Right lobe of liver (tissue), 6 donors: ENCODE measurements around the gene IVD. TPM values are rescaled to one million over a fixed set of nuclear protein-coding genes. Genes with fewer than 3 reads are reported as not detected.

ENCODE experiments used
- ATAC-seq, 4 donors: fragments of 200-7000 bp; cut with Tn5 transposase; one replicate each; pipeline ENCODE4 v1.9.1; 2020; ENCODE audit warnings: mild to moderate bottlenecking in 4 of 4, moderate library complexity in 4 of 4
- DNase-seq, 3 donors: peaks; one replicate each; pipeline ENCODE4 v3.0.0-alpha.2; 2020
- H3K27ac ChIP-seq, 3 donors: fragments of 200-600 bp; one replicate each; pipeline ENCODE4 v1.8.0; 2022
- H3K27me3 ChIP-seq, 2 donors: fragments of 200-600 bp; one replicate each; pipeline ENCODE4 v1.8.0; 2022
- H3K36me3 ChIP-seq, 4 donors: fragments of 200-600 bp; sonication (generic) in 1 of 4; one replicate each; pipeline versions ENCODE4 v1.5.1 to v1.8.0; 2017 to 2022; ENCODE audit warnings: control low read depth in 1 of 4
- H3K4me1 ChIP-seq, 4 donors: fragments of 200-600 bp; sonication (generic) in 1 of 4; one replicate each; pipeline versions ENCODE4 v1.5.1 to v1.8.0; 2017 to 2022; ENCODE audit warnings: control low read depth in 1 of 4
- H3K4me3 ChIP-seq, 3 donors: fragments of 200-600 bp; one replicate each; pipeline ENCODE4 v1.8.0; 2022
- H3K9me3 ChIP-seq, 4 donors: fragments of 200-600 bp; sonication (generic) in 1 of 4; one replicate each; pipeline versions ENCODE4 v1.5.1 to v1.8.0; 2017 to 2022; ENCODE audit warnings: control low read depth in 1 of 4
- POLR2A ChIP-seq: fragments of 450-650 bp; IDR thresholded peaks from one replicate; pipeline ENCODE4 v1.6.1; 2017; ENCODE audit warnings: antibody characterized with exemption, mild to moderate bottlenecking
- WGBS: methylation state at CpG from one replicate; pipeline ENCODE4 v1.1.6; 2018; ENCODE audit warnings: low coverage, low lambda C conversion rate; ENCODE audit not compliant: insufficient coverage; ENCODE audit errors: missing lambda C conversion rate; 5-methylcytosine and 5-hydroxymethylcytosine counted together
- intact Hi-C, 2 donors: fragments of 100-400 bp; cut with DNase I; formaldehyde crosslinking; loops; one replicate each; pipeline versions ENCODE4 v1.11.2 to v1.14.1; 2022
- total RNA-seq, 6 experiments: library from RNA; depleted of rRNA in 2 of 6; stranded (reverse); fragments of >200 nt in 2 of 6; fragmentation: NEBNext Ultra II Directional in 3 of 6; extraction: Animal tissue kit (Norgen Biotek cat#: 25700) in 3 of 6; gene quantifications; one replicate each; pipeline versions ENCODE4 v1.1.0 to v1.2.4, GENCODE V29; 2016 to 2023
- TF ChIP-seq, protein P1 (sequence below), 4 donors: fragments of 200-600 bp in 3 of 4; fragments of 450-650 bp in 1 of 4; IDR thresholded peaks; one replicate each; pipeline versions ENCODE4 v1.5.1 to v1.8.0; 2016 to 2022; ENCODE audit warnings: antibody characterized with exemption in 4 of 4, mild to moderate bottlenecking in 2 of 4
- donor health status: DM: no; HTN: yes; CAD: no.
- donor health status: DM: no; HTN: no; CAD: no.
- donor health status: DM: no; HTN: no; CAD: no.
- donor health status: DM: no; HTN: yes; CAD: no.
- donor health status: DM: no; HTN: yes; CAD: no.

The IVD gene
- total RNA-seq, 6 experiments from 2014 or later: 89.7 to 231 (median 122) TPM

DNA sequence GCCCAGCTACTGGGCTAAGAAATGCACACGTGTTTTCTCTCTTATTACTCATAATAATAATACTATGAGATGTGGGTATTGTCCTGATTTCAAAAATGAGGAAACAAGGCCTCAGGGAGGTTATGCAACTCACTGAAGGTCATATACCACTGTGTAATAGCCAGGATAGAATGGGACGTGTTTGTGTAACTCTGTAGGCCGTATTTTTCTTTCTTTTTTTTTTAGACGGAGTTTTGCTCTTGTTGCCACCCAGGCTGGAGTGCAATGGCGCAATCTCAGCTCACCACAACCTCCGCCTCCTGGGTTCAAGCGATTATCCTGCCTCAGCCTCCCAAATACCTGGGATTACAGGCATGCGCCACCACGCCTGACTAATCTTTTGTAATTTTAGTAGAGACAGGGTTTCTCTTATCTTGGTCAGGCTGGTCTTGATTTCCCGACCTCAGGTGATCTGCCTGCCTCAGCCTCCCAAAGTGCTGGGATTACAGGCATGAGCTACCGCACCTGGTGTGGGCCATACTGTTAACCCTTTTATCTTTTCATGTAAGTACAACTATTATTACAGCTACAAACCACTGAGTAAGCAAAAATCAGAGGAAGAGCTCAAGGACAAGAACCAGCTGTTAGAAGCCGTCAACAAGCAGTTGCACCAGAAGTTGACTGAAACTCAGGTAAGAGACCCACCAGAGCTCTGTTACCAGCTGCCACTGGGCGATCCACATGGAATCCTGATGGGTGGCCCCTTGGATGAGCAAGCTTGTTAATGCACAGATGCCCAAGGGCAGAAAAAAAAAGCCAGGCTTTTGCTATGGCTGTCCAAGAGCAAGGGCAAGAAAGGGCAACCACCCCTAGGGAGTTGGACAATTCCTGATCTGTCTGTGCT lies 16.4 kb upstream of the IVD start:
- Histone ChIP-seq H3K27me3 (no peaks in the 10 kb centered on the region), H3K4me1 (peaks cover 0 to 50% (median 6%) of the 10 kb centered on the region in 4 donors), H3K9me3 (no peaks in the 10 kb centered on the region), H3K4me3 (no peak overlapping the region), H3K36me3 (peaks cover 0 to 31% (median 2%) of the 10 kb centered on the region in 4 donors), H3K27ac (peak overlapping the region in 2 of 3 donors; percentile 50 to 74)
- TF ChIP-seq, protein P1, sequence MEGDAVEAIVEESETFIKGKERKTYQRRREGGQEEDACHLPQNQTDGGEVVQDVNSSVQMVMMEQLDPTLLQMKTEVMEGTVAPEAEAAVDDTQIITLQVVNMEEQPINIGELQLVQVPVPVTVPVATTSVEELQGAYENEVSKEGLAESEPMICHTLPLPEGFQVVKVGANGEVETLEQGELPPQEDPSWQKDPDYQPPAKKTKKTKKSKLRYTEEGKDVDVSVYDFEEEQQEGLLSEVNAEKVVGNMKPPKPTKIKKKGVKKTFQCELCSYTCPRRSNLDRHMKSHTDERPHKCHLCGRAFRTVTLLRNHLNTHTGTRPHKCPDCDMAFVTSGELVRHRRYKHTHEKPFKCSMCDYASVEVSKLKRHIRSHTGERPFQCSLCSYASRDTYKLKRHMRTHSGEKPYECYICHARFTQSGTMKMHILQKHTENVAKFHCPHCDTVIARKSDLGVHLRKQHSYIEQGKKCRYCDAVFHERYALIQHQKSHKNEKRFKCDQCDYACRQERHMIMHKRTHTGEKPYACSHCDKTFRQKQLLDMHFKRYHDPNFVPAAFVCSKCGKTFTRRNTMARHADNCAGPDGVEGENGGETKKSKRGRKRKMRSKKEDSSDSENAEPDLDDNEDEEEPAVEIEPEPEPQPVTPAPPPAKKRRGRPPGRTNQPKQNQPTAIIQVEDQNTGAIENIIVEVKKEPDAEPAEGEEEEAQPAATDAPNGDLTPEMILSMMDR (IDR thresholded peaks at IDR 0.05): no peak
- TF ChIP-seq POLR2A: no peak
- WGBS: 34% methylated on average over 13 of the region's 13 CpGs
- peak; percentile 48 to 75 (median 67) for DNase-seq
- intact Hi-C loops: no loop called here
- peak; percentile 83 to 94 (median 89) for ATAC-seq

DNA sequence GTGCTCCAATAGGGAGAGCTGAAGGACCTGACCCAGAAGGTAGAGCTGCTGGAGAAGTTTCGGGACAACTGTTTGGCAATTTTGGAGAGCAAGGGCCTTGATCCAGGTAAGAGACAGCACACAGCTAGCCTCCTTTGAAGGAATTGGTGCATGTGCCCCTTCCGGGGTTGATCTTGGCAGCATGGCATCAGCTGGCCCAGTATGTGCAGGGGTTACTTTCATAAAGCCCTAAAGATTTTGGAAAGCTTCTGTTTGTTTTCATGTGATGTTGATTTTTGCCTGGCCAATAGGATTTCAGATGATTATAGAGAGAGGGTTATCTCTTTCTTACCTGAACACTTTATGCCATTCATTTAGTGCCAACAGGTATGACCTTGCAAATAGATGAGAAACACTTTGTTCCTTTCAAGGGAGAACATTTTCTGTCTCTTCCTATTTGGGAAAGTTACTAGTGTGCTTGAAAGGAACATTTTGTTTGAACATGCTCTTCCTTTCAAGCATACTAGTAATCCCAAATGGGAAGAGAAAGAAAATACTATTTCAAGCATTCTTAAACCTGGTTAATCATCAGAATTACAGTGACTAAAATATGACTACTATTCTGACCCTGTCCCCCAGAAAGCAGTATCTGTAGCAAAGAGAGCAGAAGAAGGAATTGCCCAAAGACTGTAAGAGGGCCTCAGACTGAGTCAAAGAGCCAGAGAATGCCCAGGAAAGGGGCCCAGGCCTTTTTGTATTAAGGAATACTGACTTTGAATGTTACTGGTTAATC lies 15.6 kb upstream of the IVD start:
- 67% methylated on average over 2 of the region's 2 CpGs for WGBS
- H3K27ac ChIP-seq: peak overlapping the region in 2 of 3 donors; percentile 50 to 74
- H3K9me3 ChIP-seq: no peaks in the 10 kb centered on the region
- peak; percentile 8 to 68 (median 42) for ATAC-seq
- H3K36me3 ChIP-seq: peaks cover 0 to 31% (median 2%) of the 10 kb centered on the region in 4 donors
- H3K4me1 ChIP-seq: peaks cover 0 to 49% (median 6%) of the 10 kb centered on the region in 4 donors
- intact Hi-C loops: no loop called here
- DNase-seq: no peak
- TF ChIP-seq, protein P1 (IDR thresholded peaks at IDR 0.05): no peak
- TF ChIP-seq POLR2A: no peak
- H3K4me3 ChIP-seq: no peak overlapping the region
- H3K27me3 ChIP-seq: no peaks in the 10 kb centered on the region

DNA sequence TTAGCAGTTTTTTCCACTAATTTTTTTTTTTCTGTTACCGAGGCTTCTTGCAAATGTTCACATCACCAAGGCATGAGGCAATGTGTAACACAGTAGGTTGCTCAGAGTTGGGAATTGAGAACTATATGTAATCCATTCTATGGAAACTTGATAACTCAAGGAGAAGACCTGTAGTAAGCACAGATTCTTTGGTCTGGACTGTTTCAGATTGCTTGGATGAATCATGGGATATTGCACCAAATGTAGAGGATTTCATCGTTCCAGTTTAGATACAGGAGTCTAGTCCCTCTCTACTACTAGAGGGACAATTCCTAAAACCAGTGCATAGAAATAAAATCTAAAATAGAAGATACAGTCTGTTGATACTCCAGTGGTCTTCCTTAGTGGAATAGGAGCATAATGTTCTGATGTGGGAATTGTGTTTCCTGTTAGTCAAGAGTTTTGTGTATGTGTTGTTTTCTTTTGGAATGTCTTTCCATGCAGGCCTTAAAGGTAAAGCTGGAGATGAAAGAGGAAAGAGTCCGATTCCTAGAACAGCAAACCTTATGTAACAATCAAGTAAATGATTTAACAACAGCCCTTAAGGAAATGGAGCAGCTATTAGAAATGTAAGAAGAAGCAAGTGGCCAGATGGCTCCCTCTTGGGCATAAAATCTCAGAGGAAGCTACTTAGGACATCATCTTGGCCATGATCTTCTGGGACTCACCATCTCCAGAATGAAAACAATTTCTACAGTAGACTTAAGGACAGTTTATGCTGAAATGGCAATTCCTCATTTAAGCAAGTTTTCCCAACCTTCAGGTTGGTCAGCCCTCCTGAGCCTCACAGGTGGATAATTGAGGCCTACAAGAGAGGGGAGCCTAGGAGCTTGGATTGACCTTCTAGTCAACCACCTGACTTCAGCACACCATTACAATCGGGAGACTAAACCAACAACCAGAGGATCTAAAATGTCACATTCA lies 12.3 kb upstream of the IVD start:
- whole genome bisulfite sequencing: 81% methylated on average over 4 of the region's 4 CpGs
- H3K27me3 ChIP-seq: no peaks in the 10 kb centered on the region
- H3K27ac ChIP-seq: no peak overlapping the region
- no peaks in the 10 kb centered on the region for H3K9me3 ChIP-seq
- DNase-seq (no peak), ATAC-seq (no peak)
- TF ChIP-seq, protein P1 (IDR thresholded peaks at IDR 0.05): no peak
- no peak for TF ChIP-seq POLR2A
- H3K36me3 ChIP-seq: peaks cover 0 to 28% (median 0%) of the 10 kb centered on the region in 4 donors
- H3K4me1 ChIP-seq: peaks cover 0 to 26% (median 6%) of the 10 kb centered on the region in 4 donors
- no peak overlapping the region for H3K4me3 ChIP-seq
- intact Hi-C loops: no loop called here
